Esophagus squamous epithelium (tissue), 5 donors: ENCODE results near the gene DSCAML1. TPM values are rescaled to one million over a fixed set of nuclear protein-coding genes. Genes with fewer than 3 reads are reported as not detected.

Experiments used
- DNase-seq: peaks from one replicate; lab custom pipeline; 2025; lab: John Stamatoyannopoulos, UW
- H3K27ac ChIP-seq, 4 donors: fragments of 200-600 bp; sonication (generic); one replicate each; pipeline ENCODE4 v1.5.1; 2016 to 2019; ENCODE audit warnings: mild to moderate bottlenecking in 1 of 4
- H3K27me3 ChIP-seq, 4 donors: fragments of 200-600 bp; sonication (generic); 1 replicate in 3 of 4; 2 replicates in 1 of 4; pipeline versions ENCODE4 v1.5.1 to v1.6.0; 2017 to 2021; ENCODE audit warnings: antibody characterized with exemption in 1 of 4
- H3K36me3 ChIP-seq, 3 donors: fragments of 200-600 bp; sonication (generic); one replicate each; pipeline ENCODE4 v1.5.1; 2016 to 2019
- H3K4me1 ChIP-seq, 3 donors: fragments of 200-600 bp; sonication (generic); one replicate each; pipeline ENCODE4 v1.5.1; 2017 to 2019
- H3K4me3 ChIP-seq, 4 donors: fragments of 200-600 bp; sonication (generic); 1 replicate in 3 of 4; 2 replicates in 1 of 4; pipeline ENCODE4 v1.5.1; 2016 to 2019; ENCODE audit warnings: mild to moderate bottlenecking in 2 of 4, moderate library complexity in 1 of 4
- H3K9me3 ChIP-seq, 3 donors: fragments of 200-600 bp; sonication (generic); one replicate each; pipeline ENCODE4 v1.5.1; 2016 to 2019
- CTCF ChIP-seq, 6 experiments: fragments of 450-650 bp in 4 of 6; fragments of 200-600 bp in 2 of 6; sonication (generic) in 2 of 6; IDR thresholded peaks; one replicate each; pipeline ENCODE4 v1.5.1; 2016 to 2019; ENCODE audit warnings: antibody characterized with exemption in 6 of 6, mild to moderate bottlenecking in 4 of 6, moderate library complexity in 4 of 6
- POLR2A ChIP-seq, 4 donors: fragments of 450-650 bp; IDR thresholded peaks; one replicate each; pipeline ENCODE4 v1.6.1; 2017; ENCODE audit warnings: antibody characterized with exemption in 4 of 4, mild to moderate bottlenecking in 4 of 4, moderate library complexity in 3 of 4
- WGBS, 2 donors: methylation state at CpG; one replicate each; pipeline ENCODE4 v1.1.5; 2018; 5-methylcytosine and 5-hydroxymethylcytosine counted together
- intact Hi-C: fragments of 100-400 bp; cut with DNase I; formaldehyde crosslinking; loops from one replicate; pipeline ENCODE4 v1.15.0; 2022
- total RNA-seq, 4 donors: library from RNA; depleted of rRNA; stranded (reverse); fragments of >200 nt; gene quantifications; one replicate each; pipeline ENCODE4 v1.1.0, GENCODE V29; 2016
- donor health status: DM: yes; HTN: yes; CAD: no.

Gene DSCAML1
- total RNA-seq, 4 donors from 2014 or later: 0.04 to 0.19 TPM; not detected in 2

DNA sequence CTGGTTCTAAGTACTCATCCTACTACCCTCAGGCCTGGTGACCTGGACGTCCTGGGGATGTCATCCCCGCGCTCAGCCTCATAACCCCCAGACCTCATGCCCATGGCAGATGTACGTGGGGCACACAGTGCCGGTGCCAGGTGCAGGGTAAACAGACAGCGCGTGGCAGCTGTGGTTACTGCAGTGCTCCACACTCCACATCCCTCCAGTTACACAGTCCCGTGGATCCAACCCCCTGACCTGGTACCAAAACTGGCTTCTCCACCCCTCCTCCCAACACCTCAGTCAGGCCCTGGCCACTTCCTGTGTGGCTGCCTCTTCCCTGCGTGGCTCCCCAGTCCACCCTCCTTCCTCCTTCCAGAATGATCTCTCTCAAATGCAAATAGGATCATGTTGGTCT is 95.2 kb downstream of the DSCAML1 start:
- intact Hi-C loops: no loop called here
- 67 to 84% methylated on average over 7 to 9 of the region's 9 CpGs for WGBS, 2 donors
- Histone ChIP-seq H3K4me1 (no peaks in the 10 kb centered on the region), H3K4me3 (no peak overlapping the region), H3K36me3 (no peaks in the 10 kb centered on the region), H3K27me3 (peaks cover 0 to 87% (median 0%) of the 10 kb centered on the region in 4 donors), H3K27ac (no peak overlapping the region), H3K9me3 (no peaks in the 10 kb centered on the region)
- TF ChIP-seq CTCF (IDR thresholded peaks at IDR 0.05) (no peak), POLR2A (IDR thresholded peaks at IDR 0.05) (no peak)
- no peak for DNase-seq

DNA sequence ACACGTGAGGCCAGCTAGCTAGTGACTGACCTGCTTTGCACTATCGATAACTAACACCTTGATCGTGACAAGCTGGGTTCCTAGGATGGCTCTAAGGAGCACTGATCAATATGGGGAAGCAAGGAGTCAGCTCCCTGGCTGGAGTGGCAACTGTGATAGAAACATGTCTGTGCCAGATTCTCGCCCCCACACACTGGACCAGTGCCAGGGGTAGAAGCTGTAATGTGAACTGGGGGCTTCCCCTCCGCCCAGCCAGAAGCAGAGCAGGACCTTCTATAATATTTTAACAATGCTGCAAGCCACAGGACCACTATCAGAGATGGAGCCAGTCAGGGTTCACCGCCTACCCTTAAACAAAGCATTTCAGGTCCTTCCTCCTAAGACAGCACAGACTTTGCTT is 96.5 kb downstream of the DSCAML1 start:
- Histone ChIP-seq H3K4me1 (no peaks in the 10 kb centered on the region), H3K9me3 (no peaks in the 10 kb centered on the region), H3K27me3 (peaks cover 0 to 84% (median 0%) of the 10 kb centered on the region in 4 donors), H3K36me3 (no peaks in the 10 kb centered on the region), H3K4me3 (no peak overlapping the region), H3K27ac (no peak overlapping the region)
- intact Hi-C loops: no loop called here
- TF ChIP-seq POLR2A (IDR thresholded peaks at IDR 0.05) (no peak), CTCF (IDR thresholded peaks at IDR 0.05) (no peak)
- WGBS, 2 donors: 77 to 82% methylated on average over 5 of the region's 6 CpGs
- no peak for DNase-seq

DNA sequence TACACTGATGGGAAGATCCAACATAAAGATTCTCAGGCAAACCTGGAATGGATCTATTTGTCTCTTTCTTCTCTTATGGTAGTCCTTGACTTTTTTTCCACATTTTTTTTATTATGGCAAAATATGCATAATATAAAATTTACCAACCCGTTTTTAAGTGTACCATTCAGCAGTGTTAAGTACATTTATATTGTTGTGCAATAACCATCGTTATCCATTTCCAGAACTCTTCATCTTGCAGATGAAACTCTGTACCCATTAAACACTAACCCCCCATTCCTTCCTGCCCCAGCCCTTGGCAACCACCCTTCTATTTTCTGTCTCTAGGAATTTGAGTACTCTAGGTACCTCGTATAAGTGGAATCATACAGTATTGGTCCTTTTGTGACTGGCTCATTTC is 99.7 kb downstream of the DSCAML1 start:
- no peaks in the 10 kb centered on the region for H3K36me3 ChIP-seq
- no peak overlapping the region for H3K4me3 ChIP-seq
- H3K9me3 ChIP-seq: no peaks in the 10 kb centered on the region
- H3K4me1 ChIP-seq: no peaks in the 10 kb centered on the region
- no peak for DNase-seq
- 72 to 73% methylated on average over 3 of the region's 3 CpGs for WGBS, 2 donors
- TF ChIP-seq POLR2A (IDR thresholded peaks at IDR 0.05) (no peak), CTCF (IDR thresholded peaks at IDR 0.05) (no peak)
- H3K27me3 ChIP-seq: peaks cover 0 to 82% (median 0%) of the 10 kb centered on the region in 4 donors
- intact Hi-C loops: no loop called here
- no peak overlapping the region for H3K27ac ChIP-seq

- WGBS, 2 donors: 64 to 67% methylated on average over 5 of the region's 5 CpGs
- Histone ChIP-seq H3K27me3 (peaks cover 0 to 82% (median 0%) of the 10 kb centered on the region in 4 donors), H3K4me1 (peaks cover 0 to 2% (median 0%) of the 10 kb centered on the region in 3 donors), H3K36me3 (no peaks in the 10 kb centered on the region), H3K27ac (no peak overlapping the region), H3K4me3 (no peak overlapping the region), H3K9me3 (no peaks in the 10 kb centered on the region)
- TF ChIP-seq CTCF (IDR thresholded peaks at IDR 0.05) (no peak), POLR2A (IDR thresholded peaks at IDR 0.05) (no peak)
- intact Hi-C loops: no loop called here
- DNase-seq: no peak
These were observed 100.5 kb downstream of the DSCAML1 start for GRCh38 chr11:117696540-117696939.

DNA sequence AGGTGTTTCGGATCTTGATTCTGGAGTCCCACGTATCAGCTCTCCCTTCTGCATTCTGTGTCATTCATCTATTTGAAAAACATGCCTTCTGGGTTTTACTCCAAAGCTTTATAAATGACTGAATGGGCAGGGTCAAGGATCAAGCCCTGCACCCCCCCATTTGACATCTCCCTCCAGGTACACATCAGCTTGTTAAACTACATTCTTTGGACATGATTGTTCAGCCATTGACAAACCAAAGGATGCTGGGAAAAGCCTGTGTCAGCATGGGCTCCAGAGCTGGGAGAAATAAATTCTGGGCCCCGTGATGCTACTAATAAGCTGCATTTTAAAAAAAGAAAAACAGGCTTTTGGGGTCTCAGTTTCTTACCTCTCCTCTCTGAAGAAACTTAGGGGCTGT is 103.7 kb downstream of the DSCAML1 start:
- Histone ChIP-seq H3K4me1 (peaks cover 0 to 3% (median 0%) of the 10 kb centered on the region in 3 donors), H3K27me3 (peaks cover 0 to 79% (median 0%) of the 10 kb centered on the region in 4 donors), H3K36me3 (no peaks in the 10 kb centered on the region), H3K27ac (no peak overlapping the region), H3K4me3 (no peak overlapping the region), H3K9me3 (no peaks in the 10 kb centered on the region)
- WGBS, 2 donors: 66 to 68% methylated on average over 3 of the region's 3 CpGs
- TF ChIP-seq POLR2A (IDR thresholded peaks at IDR 0.05) (no peak), CTCF (IDR thresholded peaks at IDR 0.05) (no peak)
- DNase-seq: no peak
- intact Hi-C loops: no loop called here
